ENCODE measurements around the gene SPAG7.

The SPAG7 gene, protein sequence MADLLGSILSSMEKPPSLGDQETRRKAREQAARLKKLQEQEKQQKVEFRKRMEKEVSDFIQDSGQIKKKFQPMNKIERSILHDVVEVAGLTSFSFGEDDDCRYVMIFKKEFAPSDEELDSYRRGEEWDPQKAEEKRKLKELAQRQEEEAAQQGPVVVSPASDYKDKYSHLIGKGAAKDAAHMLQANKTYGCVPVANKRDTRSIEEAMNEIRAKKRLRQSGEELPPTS

DNA sequence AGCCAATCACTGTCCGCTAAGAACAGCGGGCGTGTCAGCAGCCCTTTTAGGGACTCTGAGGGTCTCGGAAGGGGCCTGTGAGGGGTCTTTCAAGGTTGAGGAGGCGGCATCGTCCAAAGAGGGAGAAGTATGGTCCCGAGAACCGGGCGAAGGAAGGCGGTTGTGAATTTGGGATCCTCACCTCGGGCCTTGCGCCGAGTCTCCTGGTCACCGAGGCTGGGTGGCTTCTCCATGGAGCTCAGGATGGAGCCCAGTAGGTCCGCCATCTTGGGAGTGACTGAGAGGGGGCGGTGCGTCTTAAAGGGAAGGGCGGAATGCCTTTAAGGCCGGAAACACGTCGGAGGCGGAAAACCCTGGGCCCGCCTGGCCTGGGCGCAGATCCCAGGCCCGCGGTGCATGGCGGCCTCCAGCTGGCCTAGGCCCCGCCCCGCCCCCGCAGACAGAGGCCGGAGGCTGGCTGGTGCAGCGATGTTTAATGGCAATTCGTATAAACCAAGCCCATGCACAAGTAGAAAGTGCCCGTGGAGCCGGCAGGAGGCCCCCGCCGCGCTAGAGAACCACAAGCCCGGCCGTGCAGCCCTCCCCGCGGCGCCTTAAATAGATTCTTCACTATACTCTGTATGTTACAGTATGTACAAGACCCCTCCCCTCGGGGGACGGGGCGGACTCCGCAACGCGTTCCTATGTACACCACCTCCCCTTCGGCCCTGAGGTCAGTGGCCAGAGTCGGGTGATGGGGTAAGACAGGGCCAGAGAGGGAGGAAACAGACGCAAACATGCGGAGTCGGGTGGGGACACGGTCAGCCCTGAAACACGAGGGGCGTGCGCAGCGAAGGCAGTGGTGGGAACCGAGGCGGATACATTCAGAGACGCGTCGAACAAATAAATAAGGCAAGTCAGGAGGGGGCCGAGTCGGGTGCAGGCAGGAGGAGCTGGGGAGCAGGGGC, at the start of gene SPAG7:
Gene SPAG7 (minus strand): TSS at position 279 of the 947 bp plus-strand sequence. CDS start 13 bp downstream, at position 266.
- Mint-ChIP-seq H3K27me3 (no peaks in the 10 kb centered on the region), H3K27ac (peak within 1 kb of the TSS; percentile 87), H3K9me3 (no peaks in the 10 kb centered on the region), H3K4me1 (ENCODE audit: low read depth) (peaks cover 43% of the 10 kb centered on the region), H3K36me3 (ENCODE audit: low read depth) (peaks cover 36% of the 10 kb centered on the region), H3K4me3 (no peak within 1 kb of the TSS)

GRCh38 chr17:5014357-5014756, 46.7 kb upstream of the SPAG7 start:
- no peak overlapping the region for H3K27ac Mint-ChIP-seq
- H3K27me3 Mint-ChIP-seq = no peaks in the 10 kb centered on the region
- H3K4me1 Mint-ChIP-seq (ENCODE audit: low read depth) = peaks cover 18% of the 10 kb centered on the region
- no peaks in the 10 kb centered on the region for H3K9me3 Mint-ChIP-seq
- H3K36me3 Mint-ChIP-seq (ENCODE audit: low read depth) = peaks cover 36% of the 10 kb centered on the region
- H3K4me3 Mint-ChIP-seq = no peak overlapping the region

- H3K4me3 Mint-ChIP-seq = peak overlapping the region; percentile 20
- H3K27ac Mint-ChIP-seq = peak overlapping the region; percentile 82
- H3K9me3 Mint-ChIP-seq = no peaks in the 10 kb centered on the region
- peaks cover 11% of the 10 kb centered on the region for H3K4me1 Mint-ChIP-seq (ENCODE audit: low read depth)
- peaks cover 57% of the 10 kb centered on the region for H3K36me3 Mint-ChIP-seq (ENCODE audit: low read depth)
- no peaks in the 10 kb centered on the region for H3K27me3 Mint-ChIP-seq
These were observed 44.3 kb upstream of the SPAG7 start for GRCh38 chr17:5011928-5012327.

GRCh38 chr17:5003214-5003867, 35.7 kb upstream of the SPAG7 start:
- H3K27ac Mint-ChIP-seq = no peak overlapping the region
- H3K4me3 Mint-ChIP-seq = no peak overlapping the region
- H3K9me3 Mint-ChIP-seq = no peaks in the 10 kb centered on the region
- H3K27me3 Mint-ChIP-seq = no peaks in the 10 kb centered on the region
- peaks cover 7% of the 10 kb centered on the region for H3K4me1 Mint-ChIP-seq (ENCODE audit: low read depth)
- peaks cover 47% of the 10 kb centered on the region for H3K36me3 Mint-ChIP-seq (ENCODE audit: low read depth)

DNA sequence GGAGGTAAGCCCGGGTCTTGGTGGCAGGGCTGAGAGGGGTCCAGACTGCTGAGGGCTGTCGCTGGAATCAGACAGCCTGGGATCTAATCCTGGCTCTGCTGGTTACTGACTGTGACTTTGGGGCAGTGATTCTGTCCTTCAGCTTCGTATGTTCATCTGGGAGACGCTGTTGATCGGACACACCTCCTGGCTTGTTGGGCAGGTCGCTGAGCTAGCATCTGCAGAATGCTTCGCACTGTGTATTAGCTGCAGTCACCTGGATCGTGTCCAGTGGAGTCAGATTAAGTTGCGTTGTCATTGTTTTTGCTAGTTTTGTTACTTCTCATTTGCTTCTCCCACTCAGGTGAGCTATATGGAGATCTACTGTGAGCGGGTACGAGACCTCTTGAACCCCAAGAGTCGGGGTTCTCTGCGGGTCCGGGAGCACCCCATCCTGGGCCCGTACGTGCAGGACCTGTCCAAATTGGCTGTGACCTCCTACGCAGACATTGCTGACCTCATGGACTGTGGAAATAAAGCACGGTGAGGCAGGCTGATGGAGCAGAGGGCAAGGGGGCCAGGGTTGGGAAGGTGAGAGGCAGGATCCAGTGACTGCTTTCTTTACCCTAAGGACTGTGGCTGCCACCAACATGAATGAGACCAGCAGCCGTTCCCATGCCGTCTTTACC, 34.6 kb upstream of the SPAG7 start:
- Mint-ChIP-seq H3K27ac (no peak overlapping the region), H3K36me3 (ENCODE audit: low read depth) (peaks cover 36% of the 10 kb centered on the region)

GRCh38 chr17:5000237-5000639, 32.6 kb upstream of the SPAG7 start:
- Mint-ChIP-seq H3K27ac (no peak overlapping the region), H3K36me3 (ENCODE audit: low read depth) (peaks cover 25% of the 10 kb centered on the region), H3K4me1 (ENCODE audit: low read depth) (peaks cover 18% of the 10 kb centered on the region), H3K4me3 (no peak overlapping the region), H3K9me3 (no peaks in the 10 kb centered on the region), H3K27me3 (no peaks in the 10 kb centered on the region)

More for the DNA sequence above, 34.6 kb upstream of the SPAG7 start:
- Mint-ChIP-seq H3K9me3 (no peaks in the 10 kb centered on the region), H3K27me3 (no peaks in the 10 kb centered on the region), H3K4me1 (ENCODE audit: low read depth) (peaks cover 7% of the 10 kb centered on the region), H3K4me3 (no peak overlapping the region)

DNA sequence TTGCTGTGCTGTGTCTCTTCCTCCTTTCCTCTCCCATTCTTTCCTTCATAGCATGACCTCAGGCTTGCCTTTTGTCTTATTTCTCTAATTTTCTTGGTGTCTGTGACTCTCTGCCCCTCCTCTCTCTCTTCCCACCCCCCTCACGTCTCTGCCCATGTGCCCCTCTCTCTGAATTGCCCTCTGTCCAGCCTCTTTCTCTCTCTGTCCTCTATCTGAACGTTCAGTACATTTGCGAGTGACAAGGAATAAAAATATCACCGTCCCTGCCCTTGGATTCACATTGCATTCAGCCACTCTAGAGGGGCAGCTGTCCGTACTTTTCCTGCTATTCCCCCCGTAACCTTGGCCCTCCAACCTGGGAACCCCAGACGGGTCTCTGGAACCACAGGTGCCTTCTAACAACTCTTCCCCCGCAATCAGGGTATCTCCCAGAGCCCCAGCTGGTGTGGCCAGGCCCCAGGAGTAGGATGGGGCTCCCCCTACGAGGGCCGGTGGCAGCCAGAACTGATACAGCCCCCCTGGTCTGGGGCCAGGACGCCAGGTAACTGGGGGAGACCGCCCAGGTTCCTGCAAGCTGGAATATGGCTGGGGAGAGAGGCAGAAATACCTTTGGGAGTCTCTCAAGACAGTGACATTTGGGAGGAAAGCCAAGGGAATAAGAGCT, 31.9 kb upstream of the SPAG7 start:
- H3K27me3 Mint-ChIP-seq = no peaks in the 10 kb centered on the region
- peaks cover 22% of the 10 kb centered on the region for H3K4me1 Mint-ChIP-seq (ENCODE audit: low read depth)
- no peak overlapping the region for H3K27ac Mint-ChIP-seq
- H3K9me3 Mint-ChIP-seq = no peaks in the 10 kb centered on the region
- H3K36me3 Mint-ChIP-seq (ENCODE audit: low read depth) = peaks cover 18% of the 10 kb centered on the region
- H3K4me3 Mint-ChIP-seq = peak overlapping the region; percentile 83

DNA sequence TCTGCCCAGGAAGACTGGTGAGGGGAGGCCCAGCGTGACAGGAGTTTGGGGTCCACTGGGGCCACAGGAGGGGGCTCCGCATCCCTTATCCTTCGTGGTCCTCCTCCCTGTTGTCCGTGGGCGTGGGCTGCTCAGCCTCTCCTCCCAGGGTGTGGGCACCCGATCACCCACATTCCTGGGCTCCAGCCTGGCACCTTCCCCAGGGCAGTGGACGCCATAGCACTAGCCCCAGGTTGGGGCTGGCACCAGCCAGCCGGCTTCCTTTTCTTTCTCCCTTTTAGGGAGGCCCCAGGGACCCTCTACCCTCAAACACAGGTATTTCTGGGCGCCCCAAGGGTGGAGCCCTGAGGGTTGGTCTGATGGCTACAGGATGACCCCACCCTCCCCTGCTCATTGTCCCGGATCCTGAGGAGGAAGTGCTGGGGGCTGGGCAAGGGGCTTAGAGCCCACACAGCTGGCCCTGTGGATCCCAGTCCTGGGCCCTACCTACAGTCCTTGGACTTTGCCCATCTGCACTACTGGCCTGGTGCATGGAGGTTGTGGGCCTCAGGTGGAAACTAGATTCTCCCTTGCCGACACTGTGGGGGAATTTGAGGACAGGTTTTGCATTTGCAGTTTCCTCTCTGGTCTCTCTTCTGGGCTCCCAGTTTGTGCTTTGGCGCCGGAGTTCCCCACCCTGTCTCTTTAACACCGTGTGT, 31.3 kb upstream of the SPAG7 start:
- no peaks in the 10 kb centered on the region for H3K27me3 Mint-ChIP-seq
- no peak overlapping the region for H3K27ac Mint-ChIP-seq
- no peaks in the 10 kb centered on the region for H3K9me3 Mint-ChIP-seq
- peaks cover 22% of the 10 kb centered on the region for H3K4me1 Mint-ChIP-seq (ENCODE audit: low read depth)
- H3K36me3 Mint-ChIP-seq (ENCODE audit: low read depth) = peaks cover 11% of the 10 kb centered on the region
- H3K4me3 Mint-ChIP-seq = peak overlapping the region; percentile 83

DNA sequence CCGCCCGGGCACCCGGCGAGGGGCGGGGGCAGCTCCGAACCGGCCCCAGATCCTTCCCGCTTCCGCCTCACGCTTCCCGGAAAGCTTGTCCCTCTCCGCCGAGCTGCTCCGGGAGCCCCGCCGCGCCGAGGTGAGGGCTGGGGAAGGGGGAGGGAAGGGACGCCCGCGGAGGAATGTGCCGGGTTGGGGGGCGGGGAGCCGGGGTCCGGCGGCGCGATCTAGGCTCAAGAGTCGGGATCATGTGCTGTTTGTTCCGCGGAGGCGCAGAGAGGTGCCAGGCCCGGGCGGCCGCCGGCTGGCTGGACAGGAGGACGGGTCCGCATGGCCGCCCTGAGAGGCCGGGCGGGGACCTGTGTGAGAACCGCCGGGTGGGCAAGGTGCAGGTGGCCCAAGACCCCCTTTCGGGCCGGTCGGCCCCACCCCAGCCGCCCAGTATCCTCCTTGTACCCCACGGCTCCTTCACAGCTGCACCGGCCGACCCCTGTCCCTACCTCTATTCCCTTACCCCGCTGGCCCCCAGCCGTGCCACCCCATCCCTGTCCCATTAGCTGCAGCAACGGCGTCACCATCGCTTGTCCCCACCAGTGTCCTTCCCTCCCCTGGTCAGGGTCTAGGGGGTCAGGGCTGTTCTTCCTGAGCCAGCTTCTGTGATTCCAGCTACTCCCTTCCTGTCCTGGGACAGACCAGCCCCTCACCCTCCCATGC, 30.6 kb upstream of the SPAG7 start:
- no peaks in the 10 kb centered on the region for H3K9me3 Mint-ChIP-seq
- peaks cover 5% of the 10 kb centered on the region for H3K36me3 Mint-ChIP-seq (ENCODE audit: low read depth)
- H3K4me3 Mint-ChIP-seq = peak overlapping the region; percentile 83
- peaks cover 22% of the 10 kb centered on the region for H3K4me1 Mint-ChIP-seq (ENCODE audit: low read depth)
- no peaks in the 10 kb centered on the region for H3K27me3 Mint-ChIP-seq
- no peak overlapping the region for H3K27ac Mint-ChIP-seq

DNA sequence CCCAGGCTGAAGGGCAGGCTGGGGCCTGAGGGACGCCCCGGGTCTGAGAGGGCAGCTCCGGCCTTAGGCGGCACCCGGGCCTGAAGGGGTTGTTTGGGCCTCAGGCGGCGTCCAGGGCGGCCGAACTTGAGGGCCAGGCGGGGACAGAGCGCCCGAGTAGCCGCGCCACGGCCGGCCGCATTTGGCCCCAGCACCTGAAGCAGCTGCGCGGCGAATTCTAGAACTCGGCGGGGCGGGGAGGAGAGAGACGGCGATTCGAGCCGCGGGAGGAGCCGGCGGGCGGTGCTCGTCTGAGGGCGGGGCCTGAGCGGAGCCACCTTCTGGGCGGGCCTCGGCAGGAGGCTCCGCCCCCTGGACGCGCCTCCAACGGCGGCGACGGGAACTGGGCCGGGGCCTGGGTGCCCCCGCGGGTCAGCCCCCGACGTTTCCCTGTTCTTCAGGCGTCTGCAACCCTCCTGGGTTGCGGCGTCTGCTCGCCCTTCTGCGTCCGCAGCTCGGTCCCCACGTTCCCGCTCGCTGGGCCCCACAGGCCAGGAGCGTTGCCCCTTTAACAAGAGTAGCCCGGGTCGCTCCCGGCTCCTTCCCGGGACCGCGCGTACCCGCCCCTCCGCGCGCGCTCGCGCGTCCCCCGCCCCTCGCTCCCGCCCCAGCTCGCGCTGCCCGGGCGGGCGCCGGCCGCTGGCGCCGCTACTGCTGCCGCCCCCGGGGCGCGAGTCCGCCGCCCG, 29.8 kb upstream of the SPAG7 start, which contains the start of the genes INCA1 and KIF1C:
Gene INCA1 (minus strand): TSS at position 221 of the 725 bp plus-strand sequence. CDS start 3,085 bp downstream, outside the sequence.
Gene KIF1C (plus strand): TSS at position 649 of the 725 bp plus-strand sequence. CDS start 2,297 bp downstream, outside the sequence.
- Mint-ChIP-seq H3K9me3 (no peaks in the 10 kb centered on the region), H3K27ac (no peak within 1 kb of the TSS), H3K27me3 (no peaks in the 10 kb centered on the region), H3K4me3 (peak within 1 kb of the TSS; percentile 83), H3K4me1 (ENCODE audit: low read depth) (peaks cover 22% of the 10 kb centered on the region), H3K36me3 (ENCODE audit: low read depth) (peaks cover 5% of the 10 kb centered on the region)

DNA sequence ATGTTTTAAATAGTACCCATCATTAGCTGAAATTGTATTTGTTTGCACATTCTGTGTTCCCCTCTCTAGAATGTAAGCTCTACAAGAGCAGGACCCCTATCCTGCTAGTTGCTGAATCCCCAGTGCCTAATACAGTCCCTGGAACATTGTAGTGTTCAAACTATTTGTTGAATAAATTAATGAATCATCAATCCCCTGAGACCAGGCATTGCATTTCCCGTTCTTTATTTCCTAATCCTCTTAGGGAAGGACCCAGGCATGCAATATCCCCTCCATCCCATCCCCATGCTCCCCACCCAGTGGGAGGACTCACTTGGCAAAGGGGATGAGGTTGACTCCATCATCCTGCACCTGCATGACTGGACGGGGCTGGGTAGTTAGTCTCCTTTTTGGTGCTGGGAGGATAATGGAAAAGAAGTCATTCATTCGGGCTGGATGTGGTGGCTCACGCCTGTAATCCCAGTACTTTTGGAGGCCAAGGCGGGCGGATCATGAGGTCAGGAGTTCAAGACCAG, 26.5 kb upstream of the SPAG7 start:
- no peaks in the 10 kb centered on the region for H3K27me3 Mint-ChIP-seq
- H3K4me3 Mint-ChIP-seq = no peak overlapping the region
- H3K4me1 Mint-ChIP-seq (ENCODE audit: low read depth) = peaks cover 31% of the 10 kb centered on the region
- H3K27ac Mint-ChIP-seq = no peak overlapping the region
- peaks cover 6% of the 10 kb centered on the region for H3K36me3 Mint-ChIP-seq (ENCODE audit: low read depth)
- H3K9me3 Mint-ChIP-seq = no peaks in the 10 kb centered on the region

DNA sequence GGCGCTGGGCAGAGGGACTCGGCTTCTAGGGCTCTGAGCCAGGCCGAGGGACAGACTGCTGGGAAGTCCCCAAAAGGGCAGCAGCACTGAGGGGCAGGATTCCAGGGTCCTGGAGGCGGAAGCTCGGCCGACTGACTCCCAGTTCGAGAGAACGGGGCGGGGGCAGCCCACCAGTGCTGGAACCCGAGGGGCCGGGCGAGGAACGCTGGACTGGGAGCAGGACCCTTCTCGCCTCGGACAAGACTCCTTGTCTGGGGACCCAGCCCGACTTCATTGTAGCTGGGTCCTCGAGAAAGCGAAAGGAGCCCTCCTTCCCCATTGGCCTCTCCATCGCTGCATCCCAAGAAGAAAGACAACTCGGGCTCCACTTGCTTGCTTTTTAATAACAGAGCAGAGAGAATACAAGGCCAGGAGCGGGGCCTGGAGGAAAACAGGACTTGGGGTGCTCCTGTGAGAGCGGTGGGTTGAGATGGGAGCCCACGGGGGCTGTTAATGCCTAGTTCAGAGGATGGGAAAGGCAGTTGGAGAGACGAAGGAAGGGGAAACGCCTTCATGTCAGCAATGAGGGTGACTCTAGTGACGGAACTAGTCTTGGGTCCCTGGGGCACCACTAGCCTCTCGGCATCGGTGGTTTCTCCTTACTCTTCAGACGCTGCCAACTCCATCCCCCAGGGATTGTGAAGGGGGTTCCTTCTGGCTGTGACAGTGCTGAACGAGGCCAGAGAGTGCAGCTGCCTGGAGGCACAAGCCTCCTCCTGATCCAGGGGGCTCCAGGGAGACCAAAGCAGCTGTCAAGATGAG, 20.4 kb upstream of the SPAG7 start:
- Mint-ChIP-seq H3K36me3 (ENCODE audit: low read depth) (peaks cover 18% of the 10 kb centered on the region), H3K27me3 (no peaks in the 10 kb centered on the region), H3K9me3 (no peaks in the 10 kb centered on the region), H3K4me1 (ENCODE audit: low read depth) (peaks cover 43% of the 10 kb centered on the region), H3K4me3 (peak overlapping the region; percentile 93), H3K27ac (peak overlapping the region; percentile 93)
